ENCODE measurements around the gene WNT9B.

- no peak for TF ChIP-seq CTCF (IDR thresholded peaks at IDR 0.05; ENCODE audit: insufficient read depth, low read length, poor library complexity, severe bottlenecking)
- TF ChIP-seq EZH2phosphoT487 (conservative IDR thresholded peaks at IDR 0.05; ENCODE audit: low read length), result no peak
Observed at GRCh38 chr17:46903762-46904672, 52.6 kb downstream of the WNT9B start.
